NB4 (cell line): Measurements from ENCODE around the gene RRAD.

Source experiments
- DNase-seq: peaks from one replicate; pipeline ENCODE4 v3.0.0; 2010; ENCODE audit warnings: low read depth
- H3K4me3 ChIP-seq: one replicate; pipeline ENCODE4 v1.5.1; 2011; ENCODE audit warnings: mild to moderate bottlenecking, low read depth, low read length, moderate library complexity
- MYC ChIP-seq: IDR thresholded peaks from 2 replicates; pipeline ENCODE4 v1.6.1; 2011; ENCODE audit warnings: low read depth, low read length
- POLR2A ChIP-seq: IDR thresholded peaks from 2 replicates; pipeline ENCODE4 v1.6.1; 2011; ENCODE audit warnings: mild to moderate bottlenecking; ENCODE audit not compliant: insufficient read length; ENCODE audit errors: extremely low read depth
- TF ChIP-seq, protein P1 (sequence below): IDR thresholded peaks from one replicate; pipeline ENCODE4 v1.5.1; 2012; ENCODE audit warnings: low read depth, low read length
- TF ChIP-seq, protein P2 (sequence below): IDR thresholded peaks from 2 replicates; pipeline ENCODE4 v1.6.1; 2011; ENCODE audit warnings: low read depth, low read length

Gene RRAD

GRCh38 chr16:66926171-66926947, 1.0 kb upstream of the RRAD start:
- TF ChIP-seq MYC (no peak), POLR2A (no peak)
- TF ChIP-seq, protein P1, sequence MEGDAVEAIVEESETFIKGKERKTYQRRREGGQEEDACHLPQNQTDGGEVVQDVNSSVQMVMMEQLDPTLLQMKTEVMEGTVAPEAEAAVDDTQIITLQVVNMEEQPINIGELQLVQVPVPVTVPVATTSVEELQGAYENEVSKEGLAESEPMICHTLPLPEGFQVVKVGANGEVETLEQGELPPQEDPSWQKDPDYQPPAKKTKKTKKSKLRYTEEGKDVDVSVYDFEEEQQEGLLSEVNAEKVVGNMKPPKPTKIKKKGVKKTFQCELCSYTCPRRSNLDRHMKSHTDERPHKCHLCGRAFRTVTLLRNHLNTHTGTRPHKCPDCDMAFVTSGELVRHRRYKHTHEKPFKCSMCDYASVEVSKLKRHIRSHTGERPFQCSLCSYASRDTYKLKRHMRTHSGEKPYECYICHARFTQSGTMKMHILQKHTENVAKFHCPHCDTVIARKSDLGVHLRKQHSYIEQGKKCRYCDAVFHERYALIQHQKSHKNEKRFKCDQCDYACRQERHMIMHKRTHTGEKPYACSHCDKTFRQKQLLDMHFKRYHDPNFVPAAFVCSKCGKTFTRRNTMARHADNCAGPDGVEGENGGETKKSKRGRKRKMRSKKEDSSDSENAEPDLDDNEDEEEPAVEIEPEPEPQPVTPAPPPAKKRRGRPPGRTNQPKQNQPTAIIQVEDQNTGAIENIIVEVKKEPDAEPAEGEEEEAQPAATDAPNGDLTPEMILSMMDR, result no peak
- TF ChIP-seq, protein P2, sequence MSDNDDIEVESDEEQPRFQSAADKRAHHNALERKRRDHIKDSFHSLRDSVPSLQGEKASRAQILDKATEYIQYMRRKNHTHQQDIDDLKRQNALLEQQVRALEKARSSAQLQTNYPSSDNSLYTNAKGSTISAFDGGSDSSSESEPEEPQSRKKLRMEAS, result no peak
- H3K4me3 ChIP-seq, result no peak overlapping the region
- no peak for DNase-seq

GRCh38 chr16:66924527-66925321, 611 bp downstream of the RRAD start:
- no peak overlapping the region for H3K4me3 ChIP-seq
- DNase-seq, result peak; percentile 27
- TF ChIP-seq, protein P1, result peak; percentile 11
- no peak for TF ChIP-seq POLR2A

DNA sequence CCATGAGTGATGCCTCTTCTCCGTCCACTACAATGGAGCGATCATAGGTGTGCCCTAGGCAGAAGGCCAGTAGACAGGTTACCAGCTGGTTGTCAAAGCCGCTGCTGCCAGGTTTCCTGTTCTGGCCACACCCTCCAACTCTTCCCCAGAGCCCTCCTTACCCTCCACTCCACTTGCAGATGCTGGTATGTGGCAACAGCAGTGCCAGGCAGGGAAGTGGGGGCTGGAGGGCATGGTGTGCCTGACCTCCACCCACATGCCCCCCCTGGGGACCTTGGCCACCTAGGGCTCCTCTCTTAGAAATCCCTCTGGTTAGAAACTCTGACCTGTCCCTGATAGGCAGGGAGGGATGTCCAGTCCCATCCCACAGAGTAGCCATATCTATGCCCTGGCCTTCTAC, 1.5 kb downstream of the RRAD start:
- TF ChIP-seq, protein P1, result no peak
- TF ChIP-seq MYC, result no peak
- no peak for TF ChIP-seq POLR2A
- TF ChIP-seq, protein P2, result no peak
- peak; percentile 41 for DNase-seq
- H3K4me3 ChIP-seq, result no peak overlapping the region

GRCh38 chr16:66923247-66923731, 2.0 kb downstream of the RRAD start:
- TF ChIP-seq POLR2A (no peak), MYC (no peak)
- TF ChIP-seq, protein P1, result no peak
- TF ChIP-seq, protein P2, result no peak
- no peak overlapping the region for H3K4me3 ChIP-seq
- peak; percentile 50 for DNase-seq

GRCh38 chr16:66921729-66922450, 3.4 kb downstream of the RRAD start:
- no peak overlapping the region for H3K4me3 ChIP-seq
- DNase-seq, result no peak
- TF ChIP-seq, protein P2, result no peak
- no peak for TF ChIP-seq MYC
- TF ChIP-seq, protein P1, result no peak
- TF ChIP-seq POLR2A, result no peak
